Ascending aorta (tissue), 2 donors: ENCODE results near the gene STON2. TPM values are rescaled to one million over a fixed set of nuclear protein-coding genes. Genes with fewer than 3 reads are reported as not detected.

ENCODE experiments used
- DNase-seq, 2 donors: peaks; one replicate each; pipeline ENCODE4 v3.0.0-alpha.2; 2019; ENCODE audit warnings: low spot score in 2 of 2
- H3K27ac ChIP-seq, 2 donors: fragments of 200-600 bp; sonication (generic); one replicate each; pipeline ENCODE4 v1.5.1; 2016 to 2017; ENCODE audit warnings: mild to moderate bottlenecking in 1 of 2
- H3K27me3 ChIP-seq: fragments of 200-600 bp; sonication (generic); one replicate; pipeline ENCODE4 v1.5.1; 2017
- H3K36me3 ChIP-seq, 2 donors: fragments of 200-600 bp; sonication (generic); one replicate each; pipeline ENCODE4 v1.5.1; 2016
- H3K4me1 ChIP-seq, 2 donors: fragments of 200-600 bp; sonication (generic); one replicate each; pipeline ENCODE4 v1.5.1; 2016 to 2017; ENCODE audit warnings: mild to moderate bottlenecking in 1 of 2
- H3K4me3 ChIP-seq, 2 donors: fragments of 200-600 bp; sonication (generic); one replicate each; pipeline ENCODE4 v1.5.1; 2016 to 2017; ENCODE audit warnings: mild to moderate bottlenecking in 1 of 2
- H3K9me3 ChIP-seq, 2 donors: fragments of 200-600 bp; sonication (generic); one replicate each; pipeline ENCODE4 v1.5.1; 2016
- intact Hi-C: fragments of 100-400 bp; cut with DNase I; formaldehyde crosslinking; loops from one replicate; pipeline ENCODE4 v1.15.1; 2023
- total RNA-seq: library from RNA; depleted of rRNA; stranded (reverse); fragments of >200 nt; gene quantifications from one replicate; pipeline ENCODE4 v1.1.0, GENCODE V29; 2016
- TF ChIP-seq, protein P1 (sequence below), 3 experiments: fragments of 200-600 bp in 2 of 3; fragments of 450-650 bp in 1 of 3; sonication (generic) in 2 of 3; IDR thresholded peaks; one replicate each; pipeline ENCODE4 v1.5.1; 2016 to 2019; ENCODE audit warnings: antibody characterized with exemption in 3 of 3, mild to moderate bottlenecking in 1 of 3, moderate library complexity in 1 of 3

STON2 gene
- total RNA-seq, 1 donor from 2014 or later: 54.0 TPM

DNA sequence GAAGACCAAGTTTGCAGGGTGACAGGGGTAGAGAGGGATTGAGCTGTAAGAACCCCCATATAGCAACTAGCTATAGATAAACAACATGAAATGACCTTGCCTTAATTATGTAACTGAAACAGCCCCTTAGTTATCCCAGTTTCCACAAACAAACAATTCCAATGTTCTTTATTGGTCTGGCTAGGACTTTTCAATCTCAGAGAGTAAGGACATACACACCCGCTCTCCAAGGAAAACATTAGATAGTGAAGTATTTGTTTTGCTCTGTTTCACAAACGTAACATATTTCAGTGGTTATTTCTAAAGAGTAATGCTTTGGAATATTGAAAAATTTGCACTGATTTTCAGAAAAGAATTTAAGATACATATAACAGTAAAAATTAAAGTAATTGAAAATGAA, 127.8 kb downstream of the STON2 start:
- intact Hi-C loops: no loop called here
- DNase-seq: no peak

DNA sequence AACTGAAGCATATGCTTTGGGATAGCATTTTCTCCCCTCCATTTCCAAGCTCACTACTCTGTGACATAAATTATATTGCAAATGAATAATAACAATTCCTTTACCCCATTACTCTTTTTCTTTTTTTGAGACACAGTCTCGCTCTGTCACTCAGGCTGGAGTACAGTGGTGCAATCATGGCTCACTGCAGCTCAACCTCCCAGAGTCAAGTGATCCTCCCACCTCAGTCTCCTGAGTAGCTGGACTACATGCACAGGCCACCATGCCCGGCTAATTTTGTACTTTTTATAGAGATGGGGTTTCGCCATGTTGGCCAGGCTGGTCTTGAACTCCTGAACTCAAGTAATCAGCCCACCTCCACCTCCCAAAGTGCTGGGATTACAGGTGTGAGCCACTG, 130.1 kb downstream of the STON2 start:
- H3K36me3 ChIP-seq: no peaks in the 10 kb centered on the region
- no peaks in the 10 kb centered on the region for H3K9me3 ChIP-seq
- H3K4me3 ChIP-seq: no peak overlapping the region
- no peak overlapping the region for H3K27ac ChIP-seq
- no peaks in the 10 kb centered on the region for H3K4me1 ChIP-seq
- TF ChIP-seq, protein P1, sequence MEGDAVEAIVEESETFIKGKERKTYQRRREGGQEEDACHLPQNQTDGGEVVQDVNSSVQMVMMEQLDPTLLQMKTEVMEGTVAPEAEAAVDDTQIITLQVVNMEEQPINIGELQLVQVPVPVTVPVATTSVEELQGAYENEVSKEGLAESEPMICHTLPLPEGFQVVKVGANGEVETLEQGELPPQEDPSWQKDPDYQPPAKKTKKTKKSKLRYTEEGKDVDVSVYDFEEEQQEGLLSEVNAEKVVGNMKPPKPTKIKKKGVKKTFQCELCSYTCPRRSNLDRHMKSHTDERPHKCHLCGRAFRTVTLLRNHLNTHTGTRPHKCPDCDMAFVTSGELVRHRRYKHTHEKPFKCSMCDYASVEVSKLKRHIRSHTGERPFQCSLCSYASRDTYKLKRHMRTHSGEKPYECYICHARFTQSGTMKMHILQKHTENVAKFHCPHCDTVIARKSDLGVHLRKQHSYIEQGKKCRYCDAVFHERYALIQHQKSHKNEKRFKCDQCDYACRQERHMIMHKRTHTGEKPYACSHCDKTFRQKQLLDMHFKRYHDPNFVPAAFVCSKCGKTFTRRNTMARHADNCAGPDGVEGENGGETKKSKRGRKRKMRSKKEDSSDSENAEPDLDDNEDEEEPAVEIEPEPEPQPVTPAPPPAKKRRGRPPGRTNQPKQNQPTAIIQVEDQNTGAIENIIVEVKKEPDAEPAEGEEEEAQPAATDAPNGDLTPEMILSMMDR (IDR thresholded peaks at IDR 0.05): no peak
- intact Hi-C loops: loop anchor here (1.0 kb wide), 2 partner anchors 183 to 194 kb away; no protein-coding TSS in a partner anchor
- no peaks in the 10 kb centered on the region for H3K27me3 ChIP-seq
- no peak for DNase-seq

More for the DNA sequence above, 127.8 kb downstream of the STON2 start:
- TF ChIP-seq, protein P1 (IDR thresholded peaks at IDR 0.05): no peak
- H3K4me1 ChIP-seq: no peaks in the 10 kb centered on the region
- H3K36me3 ChIP-seq: no peaks in the 10 kb centered on the region
- H3K27me3 ChIP-seq: no peaks in the 10 kb centered on the region
- H3K9me3 ChIP-seq: no peaks in the 10 kb centered on the region
- no peak overlapping the region for H3K27ac ChIP-seq
- no peak overlapping the region for H3K4me3 ChIP-seq

DNA sequence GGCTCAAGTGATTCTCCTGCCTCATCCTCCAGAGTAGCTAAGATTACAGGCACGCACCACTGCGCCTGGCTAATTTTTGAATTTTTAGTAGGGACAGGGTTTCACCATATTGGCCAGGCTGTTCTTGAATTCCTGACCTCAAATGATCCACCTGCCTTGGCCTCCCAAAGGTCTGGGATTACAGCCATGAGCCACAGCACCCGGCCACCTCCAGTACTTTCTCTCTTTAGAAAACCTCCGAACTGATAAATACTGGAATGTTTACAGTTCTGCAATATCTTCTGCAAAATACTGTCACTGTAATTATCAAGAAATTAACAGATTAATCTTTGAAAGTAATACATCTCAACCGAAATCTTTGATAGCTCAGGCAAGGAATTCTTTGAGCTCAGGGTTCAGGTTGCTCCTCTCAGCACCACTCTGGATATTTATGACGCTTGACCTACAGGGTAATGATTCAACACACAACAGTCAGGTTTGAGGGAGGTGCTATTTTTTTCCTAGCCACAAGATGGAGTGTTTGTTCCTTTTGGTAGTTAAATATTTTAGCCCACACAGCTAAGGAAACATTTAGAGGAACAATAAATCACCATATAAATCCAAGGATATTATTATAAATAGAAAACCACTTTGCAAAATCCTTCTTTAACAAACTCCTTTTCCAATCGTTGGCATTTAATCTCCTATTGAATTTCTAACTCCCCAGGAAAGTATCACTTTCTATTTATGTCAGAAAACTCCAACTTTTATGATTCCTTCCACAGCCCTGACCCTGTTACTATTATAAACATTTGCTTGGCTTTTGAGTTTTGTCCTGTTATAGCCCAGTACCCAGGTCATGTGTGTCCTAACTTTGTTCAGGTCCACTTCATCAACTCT, 130.8 kb downstream of the STON2 start:
- Histone ChIP-seq H3K4me3 (no peak overlapping the region), H3K27ac (no peak overlapping the region), H3K9me3 (no peaks in the 10 kb centered on the region), H3K36me3 (no peaks in the 10 kb centered on the region), H3K4me1 (no peaks in the 10 kb centered on the region), H3K27me3 (no peaks in the 10 kb centered on the region)
- TF ChIP-seq, protein P1 (IDR thresholded peaks at IDR 0.05): peak; percentile 54 to 68 (median 65)
- intact Hi-C loops: loop anchor here (1.0 kb wide), 2 partner anchors 184 to 195 kb away; no protein-coding TSS in a partner anchor
- no peak for DNase-seq

DNA sequence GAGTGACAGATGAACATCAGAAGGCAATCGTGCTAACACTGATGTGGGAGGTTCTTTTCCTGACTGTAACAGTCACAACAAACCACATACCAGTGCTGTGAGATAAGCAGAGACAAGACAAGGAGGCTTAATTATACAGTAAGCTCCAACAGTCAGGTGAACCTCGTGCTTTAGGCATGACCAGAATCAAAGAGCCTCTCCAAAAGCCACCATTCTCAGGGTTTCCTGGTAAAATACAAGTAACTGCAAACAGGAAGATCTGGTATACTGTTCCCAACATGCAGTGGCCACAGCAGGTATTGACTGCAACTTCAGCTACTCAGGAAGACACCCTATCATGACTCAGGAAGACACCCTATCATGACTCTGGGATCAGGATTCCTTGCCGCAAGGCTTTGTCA, 132.1 kb downstream of the STON2 start:
- intact Hi-C loops: no loop called here
- no peak for DNase-seq
- no peaks in the 10 kb centered on the region for H3K36me3 ChIP-seq
- H3K27ac ChIP-seq: no peak overlapping the region
- H3K27me3 ChIP-seq: no peaks in the 10 kb centered on the region
- no peak overlapping the region for H3K4me3 ChIP-seq
- H3K9me3 ChIP-seq: no peaks in the 10 kb centered on the region
- H3K4me1 ChIP-seq: no peaks in the 10 kb centered on the region
- TF ChIP-seq, protein P1 (IDR thresholded peaks at IDR 0.05): no peak

DNA sequence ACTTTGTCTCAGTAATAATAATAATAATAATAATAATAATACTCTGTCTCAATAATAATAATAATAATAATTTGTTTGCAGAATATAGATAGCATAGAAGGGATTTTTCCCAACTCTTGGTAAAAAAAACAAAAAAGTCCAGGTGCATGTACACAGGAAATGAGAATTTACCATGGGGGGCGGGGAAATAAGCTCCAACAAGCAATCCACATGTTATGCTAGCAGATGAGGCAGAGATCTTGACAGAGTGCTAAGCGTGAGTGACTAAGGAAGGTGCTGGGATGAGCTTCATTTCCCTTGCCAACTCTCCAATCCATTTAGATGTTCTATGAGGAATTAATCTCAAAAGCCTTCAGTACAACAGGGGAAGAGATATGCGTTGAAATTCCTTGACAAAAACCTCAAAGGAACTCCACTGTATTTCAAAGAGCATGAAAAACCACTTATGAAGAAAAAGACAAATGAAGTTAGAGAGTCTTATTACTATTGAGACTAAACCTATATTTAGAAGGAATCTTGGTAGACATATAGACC, 134.4 kb downstream of the STON2 start:
- TF ChIP-seq, protein P1 (IDR thresholded peaks at IDR 0.05): no peak
- no peak for DNase-seq
- H3K27me3 ChIP-seq: no peaks in the 10 kb centered on the region
- H3K4me1 ChIP-seq: no peaks in the 10 kb centered on the region
- intact Hi-C loops: no loop called here
- H3K4me3 ChIP-seq: no peak overlapping the region
- no peaks in the 10 kb centered on the region for H3K36me3 ChIP-seq
- no peaks in the 10 kb centered on the region for H3K9me3 ChIP-seq
- H3K27ac ChIP-seq: no peak overlapping the region
